Measurements from ENCODE around the gene ANKRD33.

Gene ANKRD33

GRCh38 chr12:51937926-51938325 lies 50.0 kb downstream of the ANKRD33 start:
- Histone ChIP-seq H3K36me3 (ENCODE audit: control insufficient read depth, insufficient read depth, low read length) (no peaks in the 10 kb centered on the region), H3K9ac (ENCODE audit: low read length) (no peak overlapping the region), H3K4me3 (ENCODE audit: low read length) (no peak overlapping the region), H3K27me3 (ENCODE audit: control insufficient read depth, insufficient read depth, low read length) (no peaks in the 10 kb centered on the region), H3K4me1 (ENCODE audit: control insufficient read depth, insufficient read depth, low read length) (no peaks in the 10 kb centered on the region), H3K9me3 (ENCODE audit: control insufficient read depth, low read length) (no peaks in the 10 kb centered on the region)

GRCh38 chr12:51938726-51939125 lies 50.8 kb downstream of the ANKRD33 start:
- H3K9me3 ChIP-seq (ENCODE audit: control insufficient read depth, low read length): no peaks in the 10 kb centered on the region
- no peaks in the 10 kb centered on the region for H3K36me3 ChIP-seq (ENCODE audit: control insufficient read depth, insufficient read depth, low read length)
- H3K4me1 ChIP-seq (ENCODE audit: control insufficient read depth, insufficient read depth, low read length): no peaks in the 10 kb centered on the region
- H3K27me3 ChIP-seq (ENCODE audit: control insufficient read depth, insufficient read depth, low read length): no peaks in the 10 kb centered on the region
- no peak overlapping the region for H3K4me3 ChIP-seq (ENCODE audit: low read length)
- H3K9ac ChIP-seq (ENCODE audit: low read length): no peak overlapping the region

DNA sequence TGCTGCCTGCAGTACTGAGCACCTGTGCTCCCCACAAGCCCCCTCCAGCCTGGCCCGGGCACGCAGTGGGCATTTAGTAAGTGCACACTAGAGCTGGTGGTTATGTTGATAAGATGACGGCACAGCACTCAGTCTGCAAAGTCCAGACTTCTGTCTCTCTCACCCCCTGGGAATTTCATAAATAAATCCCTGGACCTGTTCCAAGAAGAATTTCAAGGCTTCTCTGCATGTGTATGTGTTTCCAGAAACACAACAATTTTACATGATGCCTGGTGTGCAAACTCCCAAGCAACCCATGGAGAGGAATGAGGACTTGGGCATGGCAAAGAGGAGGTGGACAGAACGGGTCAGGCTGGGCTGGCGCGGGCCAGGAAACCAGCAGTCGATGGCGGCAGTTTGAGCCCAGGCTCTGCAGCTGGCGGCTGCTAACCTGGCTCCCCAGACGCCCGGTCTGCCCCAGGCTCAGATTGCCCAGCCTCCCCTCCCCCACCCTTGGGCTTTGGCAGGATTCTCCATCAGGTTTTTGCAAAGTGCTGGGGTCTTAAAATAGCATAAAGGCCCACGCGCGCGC lies 53.2 kb downstream of the ANKRD33 start:
- Histone ChIP-seq H3K4me1 (ENCODE audit: control insufficient read depth, insufficient read depth, low read length) (no peaks in the 10 kb centered on the region), H3K9me3 (ENCODE audit: control insufficient read depth, low read length) (no peaks in the 10 kb centered on the region), H3K36me3 (ENCODE audit: control insufficient read depth, insufficient read depth, low read length) (no peaks in the 10 kb centered on the region), H3K27me3 (ENCODE audit: control insufficient read depth, insufficient read depth, low read length) (no peaks in the 10 kb centered on the region), H3K4me3 (ENCODE audit: low read length) (no peak overlapping the region), H3K9ac (ENCODE audit: low read length) (no peak overlapping the region)
